Measurements from ENCODE around the gene TNFRSF1A. TPM values are rescaled to one million over a fixed set of nuclear protein-coding genes. Genes with fewer than 3 reads are reported as not detected.

Gene TNFRSF1A
- total RNA-seq, 1 experiment from 2014 or later = 103 TPM

DNA sequence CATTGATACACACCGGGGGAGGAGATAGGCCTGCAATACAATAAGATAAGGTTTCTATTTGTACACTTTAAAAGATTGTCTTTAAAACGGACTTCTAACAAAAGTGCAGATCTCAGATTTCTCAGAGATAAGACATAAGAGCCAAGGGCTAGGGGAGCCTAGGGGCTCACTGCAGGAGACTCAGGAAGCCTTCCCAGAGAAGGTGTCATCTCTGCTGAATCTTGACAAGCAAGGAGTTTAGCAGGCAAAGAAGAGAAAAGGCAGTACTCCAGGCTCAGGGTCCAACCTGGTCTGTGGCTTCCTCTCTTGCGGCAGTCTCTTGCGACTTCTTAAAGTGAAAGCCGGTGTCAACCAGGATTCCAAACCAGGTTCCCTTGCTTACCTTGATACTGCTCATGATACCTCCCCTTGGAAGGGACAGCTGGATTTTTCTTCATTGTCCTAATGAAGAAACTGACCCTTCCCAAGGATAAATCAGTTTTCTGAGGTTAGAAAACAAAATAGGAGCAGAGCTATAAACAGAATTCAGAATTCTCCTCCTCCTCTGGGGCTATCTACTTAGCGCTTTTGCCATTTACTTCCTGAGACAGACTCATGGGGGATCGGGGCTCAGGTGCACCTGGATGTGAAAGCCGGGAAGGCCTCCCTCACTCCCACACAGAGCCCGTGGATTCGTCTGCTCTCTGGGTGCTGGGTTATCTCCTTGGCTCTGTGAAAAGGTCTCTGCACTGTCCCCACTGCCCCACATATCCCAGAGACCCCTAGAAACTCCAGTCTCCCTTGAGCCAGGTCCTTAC lies 35.2 kb upstream of the TNFRSF1A start:
- peak overlapping the region; percentile 97 for H3K27ac Mint-ChIP-seq (ENCODE audit: low read depth, unreplicated experiment)
- H3K4me1 Mint-ChIP-seq (ENCODE audit: insufficient read depth, unreplicated experiment) = peaks cover 55% of the 10 kb centered on the region
- peaks cover 19% of the 10 kb centered on the region for H3K36me3 Mint-ChIP-seq (ENCODE audit: insufficient read depth, unreplicated experiment)
- H3K4me3 Mint-ChIP-seq (ENCODE audit: unreplicated experiment) = peak overlapping the region; percentile 89
- POLR2A ChIA-PET = interaction anchor here (0.9 to 16.5 kb wide), 20 partner anchors 12 to 284 kb away, joined by 3 to 739 read pairs (median 4); partner anchors contain the start of genes GAPDH, NOP2 and TNFRSF1A
- no peaks in the 10 kb centered on the region for H3K27me3 Mint-ChIP-seq (ENCODE audit: insufficient read depth, unreplicated experiment)
- BruUV-seq (replicated peaks) = TSS peak; percentile 12
- CTCF ChIA-PET = interaction anchor here (0.6 to 1.3 kb wide), 6 partner anchors 15 to 91 kb away, joined by 3 to 6 read pairs (median 4); no protein-coding TSS in a partner anchor
- no peaks in the 10 kb centered on the region for H3K9me3 Mint-ChIP-seq (ENCODE audit: unreplicated experiment)
- TF ChIP-seq, protein P1, sequence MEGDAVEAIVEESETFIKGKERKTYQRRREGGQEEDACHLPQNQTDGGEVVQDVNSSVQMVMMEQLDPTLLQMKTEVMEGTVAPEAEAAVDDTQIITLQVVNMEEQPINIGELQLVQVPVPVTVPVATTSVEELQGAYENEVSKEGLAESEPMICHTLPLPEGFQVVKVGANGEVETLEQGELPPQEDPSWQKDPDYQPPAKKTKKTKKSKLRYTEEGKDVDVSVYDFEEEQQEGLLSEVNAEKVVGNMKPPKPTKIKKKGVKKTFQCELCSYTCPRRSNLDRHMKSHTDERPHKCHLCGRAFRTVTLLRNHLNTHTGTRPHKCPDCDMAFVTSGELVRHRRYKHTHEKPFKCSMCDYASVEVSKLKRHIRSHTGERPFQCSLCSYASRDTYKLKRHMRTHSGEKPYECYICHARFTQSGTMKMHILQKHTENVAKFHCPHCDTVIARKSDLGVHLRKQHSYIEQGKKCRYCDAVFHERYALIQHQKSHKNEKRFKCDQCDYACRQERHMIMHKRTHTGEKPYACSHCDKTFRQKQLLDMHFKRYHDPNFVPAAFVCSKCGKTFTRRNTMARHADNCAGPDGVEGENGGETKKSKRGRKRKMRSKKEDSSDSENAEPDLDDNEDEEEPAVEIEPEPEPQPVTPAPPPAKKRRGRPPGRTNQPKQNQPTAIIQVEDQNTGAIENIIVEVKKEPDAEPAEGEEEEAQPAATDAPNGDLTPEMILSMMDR (IDR thresholded peaks at IDR 0.05; ENCODE audit: unreplicated experiment) = no peak
- intact Hi-C loops (cut with micrococcal nuclease) = loop anchor here (2.0 kb wide), 1 partner anchor 54 kb away; no protein-coding TSS in a partner anchor
- no peak for DNase-seq (ENCODE audit: unreplicated experiment)

DNA sequence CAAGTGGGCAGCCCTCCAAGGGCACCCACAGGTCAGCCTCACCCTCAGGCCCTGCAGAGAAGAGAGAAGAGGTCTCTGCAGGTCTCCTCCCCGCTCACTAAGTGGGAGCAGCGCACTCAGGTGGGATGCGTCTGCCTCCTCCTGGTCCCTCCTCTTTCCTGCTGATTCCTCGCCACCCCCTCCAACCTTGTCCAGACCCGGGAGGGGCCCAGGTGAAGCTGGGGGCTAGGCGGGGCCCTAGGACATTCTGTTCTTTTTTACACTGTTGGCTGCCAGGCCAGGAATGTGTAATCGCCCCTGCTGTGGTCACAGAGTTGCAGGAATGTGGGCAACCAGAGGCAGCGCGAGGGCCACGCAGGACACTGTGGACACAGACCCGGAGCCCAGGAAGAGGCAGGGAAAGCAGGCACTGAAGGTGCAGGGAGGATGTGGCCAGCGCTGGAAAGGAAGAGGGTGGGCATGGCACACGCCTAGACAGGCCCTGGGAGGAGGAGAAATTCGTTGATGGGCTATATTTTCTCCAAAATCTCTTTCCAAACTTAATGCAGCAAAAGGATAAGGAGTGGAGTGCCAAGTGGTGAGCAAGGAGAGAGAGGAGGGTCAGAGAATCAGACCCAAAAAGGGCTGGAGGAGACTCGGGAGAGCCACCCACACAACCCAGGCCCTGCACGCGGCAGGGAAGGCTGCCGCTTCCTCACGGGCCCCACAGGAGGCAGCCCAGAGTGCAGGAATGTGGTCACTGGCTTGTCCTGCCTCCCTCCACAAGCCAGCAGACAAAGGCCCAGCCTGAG lies 34.4 kb upstream of the TNFRSF1A start:
- H3K27me3 Mint-ChIP-seq (ENCODE audit: insufficient read depth, unreplicated experiment) = no peaks in the 10 kb centered on the region
- intact Hi-C loops (cut with micrococcal nuclease) = loop anchor here (2.0 kb wide), 1 partner anchor 53 kb away; no protein-coding TSS in a partner anchor
- H3K9me3 Mint-ChIP-seq (ENCODE audit: unreplicated experiment) = no peaks in the 10 kb centered on the region
- TF ChIP-seq, protein P1 (IDR thresholded peaks at IDR 0.05; ENCODE audit: unreplicated experiment) = no peak
- peak overlapping the region; percentile 89 for H3K4me3 Mint-ChIP-seq (ENCODE audit: unreplicated experiment)
- DNase-seq (ENCODE audit: unreplicated experiment) = peak; percentile 97
- peaks cover 27% of the 10 kb centered on the region for H3K36me3 Mint-ChIP-seq (ENCODE audit: insufficient read depth, unreplicated experiment)
- ChIA-PET CTCF (interaction anchor here (0.6 to 1.7 kb wide), 7 partner anchors 16 to 214 kb away, joined by 3 to 4 read pairs (median 4); partner anchors contain the start of gene TNFRSF1A), POLR2A (interaction anchor here (0.8 to 16.5 kb wide), 16 partner anchors 7 to 189 kb away, joined by 3 to 739 read pairs (median 10); partner anchors contain the start of genes GAPDH, LTBR, MRPL51 and TNFRSF1A)
- H3K27ac Mint-ChIP-seq (ENCODE audit: low read depth, unreplicated experiment) = peak overlapping the region; percentile 97
- H3K4me1 Mint-ChIP-seq (ENCODE audit: insufficient read depth, unreplicated experiment) = peaks cover 56% of the 10 kb centered on the region
- TSS peak; percentile 34 for BruUV-seq (replicated peaks)

DNA sequence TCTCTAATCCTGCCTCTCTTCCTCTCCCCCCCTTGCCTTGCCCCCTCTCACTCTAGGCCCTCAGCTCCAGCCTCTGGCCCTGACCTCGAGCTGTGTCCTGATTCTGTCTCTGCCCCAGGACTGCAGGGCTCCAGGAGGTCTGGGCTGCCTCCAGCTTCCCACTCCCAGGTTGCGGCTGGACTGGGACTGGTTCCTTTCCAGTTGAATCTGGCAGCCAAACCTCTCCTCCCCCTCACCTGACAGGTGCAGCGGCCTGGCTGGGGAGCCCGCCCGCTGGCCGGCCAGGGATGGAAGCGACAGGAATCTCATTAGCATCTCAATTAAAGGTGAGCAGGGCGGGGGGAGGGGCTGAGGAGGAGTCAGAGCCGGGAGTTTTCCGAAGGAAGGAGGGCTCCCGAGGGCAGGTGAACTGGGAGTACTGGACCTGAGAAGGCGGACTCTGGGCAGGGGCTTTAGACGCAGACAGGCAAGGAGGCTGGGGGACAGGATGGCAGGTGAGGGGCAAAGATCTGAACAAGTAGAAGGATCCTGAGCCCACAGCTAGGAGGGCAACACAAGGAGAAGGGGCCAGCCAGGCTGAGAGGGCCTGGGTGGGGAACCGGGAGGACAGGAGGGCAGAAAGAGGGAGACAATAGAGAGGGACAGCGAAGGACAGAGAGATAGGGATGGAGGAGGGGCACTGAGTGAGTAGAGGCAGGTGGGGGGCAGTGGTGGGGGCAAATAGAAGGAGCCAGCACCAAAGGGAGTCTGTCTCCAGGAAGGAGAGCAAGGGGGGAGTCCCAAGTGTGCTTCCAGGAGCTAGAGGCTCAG lies 33.6 kb upstream of the TNFRSF1A start, which contains the start of gene SCNN1A:
TSS of gene SCNN1A (minus strand) at position 295 of the 810 bp plus-strand sequence. CDS start 780 bp downstream, outside the sequence.
- POLR2A ChIA-PET = interaction anchor here (0.7 to 16.5 kb wide), 27 partner anchors 8 to 190 kb away, joined by 3 to 739 read pairs (median 7); partner anchors contain the start of genes GAPDH, LTBR, MRPL51 and TAPBPL
- Mint-ChIP-seq H3K4me3 (ENCODE audit: unreplicated experiment) (peak within 1 kb of the TSS; percentile 89), H3K27me3 (ENCODE audit: insufficient read depth, unreplicated experiment) (no peaks in the 10 kb centered on the region), H3K36me3 (ENCODE audit: insufficient read depth, unreplicated experiment) (peaks cover 35% of the 10 kb centered on the region), H3K27ac (ENCODE audit: low read depth, unreplicated experiment) (peak within 1 kb of the TSS; percentile 97), H3K9me3 (ENCODE audit: unreplicated experiment) (no peaks in the 10 kb centered on the region), H3K4me1 (ENCODE audit: insufficient read depth, unreplicated experiment) (peaks cover 56% of the 10 kb centered on the region)
- TF ChIP-seq, protein P1 (IDR thresholded peaks at IDR 0.05; ENCODE audit: unreplicated experiment) = no peak
- intact Hi-C loops (cut with micrococcal nuclease) = loop anchor here (2.0 kb wide), 1 partner anchor 53 kb away; no protein-coding TSS in a partner anchor
- DNase-seq (ENCODE audit: unreplicated experiment) = peak; percentile 91
- CTCF ChIA-PET = interaction anchor here (0.6 to 4.6 kb wide), 17 partner anchors 8 to 450 kb away, joined by 3 to 27 read pairs (median 4); partner anchors contain the start of genes LTBR and TNFRSF1A
- BruUV-seq (replicated peaks) = TSS peak; percentile 9
